WI38 (cell line): ENCODE measurements around the gene TIGD3.

Experiments
- H3K4me3 ChIP-seq: 2 replicates; pipeline ENCODE4 v1.5.1; 2011; ENCODE audit warnings: low read depth, mild to moderate bottlenecking, control low read depth, low read length
- CTCF ChIP-seq: IDR thresholded peaks from 2 replicates; pipeline ENCODE4 v1.5.1; 2012; ENCODE audit warnings: low read depth, mild to moderate bottlenecking, control low read depth, low read length

TIGD3 gene

GRCh38 chr11:65351511-65351910 lies 3.0 kb upstream of the TIGD3 start:
- no peak overlapping the region for H3K4me3 ChIP-seq
- no peak for TF ChIP-seq CTCF

- 0 out of 2 replicates have a peak, but pooled peaks have one; percentile 7 for TF ChIP-seq CTCF
- no peak overlapping the region for H3K4me3 ChIP-seq
Measured at GRCh38 chr11:65352783-65353182, 1.8 kb upstream of the TIGD3 start.

GRCh38 chr11:65353376-65353775 lies 1.2 kb upstream of the TIGD3 start:
- no peak for TF ChIP-seq CTCF
- no peak overlapping the region for H3K4me3 ChIP-seq

- no peak for TF ChIP-seq CTCF
- peak overlapping the region; percentile 54 for H3K4me3 ChIP-seq
Measured at GRCh38 chr11:65353900-65354264, 669 bp upstream of the TIGD3 start.

GRCh38 chr11:65355013-65355775 lies 643 bp downstream of the TIGD3 start:
- TF ChIP-seq CTCF, result no peak

GRCh38 chr11:65355776-65356393 lies 1.3 kb downstream of the TIGD3 start:
- no peak overlapping the region for H3K4me3 ChIP-seq
- TF ChIP-seq CTCF, result no peak

More at GRCh38 chr11:65355013-65355775, 643 bp downstream of the TIGD3 start:
- H3K4me3 ChIP-seq, result peak overlapping the region; percentile 58

GRCh38 chr11:65356394-65356972 lies 1.9 kb downstream of the TIGD3 start:
- no peak for TF ChIP-seq CTCF
- H3K4me3 ChIP-seq, result no peak overlapping the region
